Adrenal gland (tissue), 12 donors: ENCODE data around the gene CCDC116. TPM values are rescaled to one million over a fixed set of nuclear protein-coding genes. Genes with fewer than 3 reads are reported as not detected.

ENCODE experiments used
- DNase-seq, 7 donors: peaks; one replicate each; pipeline ENCODE4 v3.0.0-alpha.2; 2019 to 2020
- H3K27ac ChIP-seq, 5 donors: fragments of 200-600 bp; sonication (generic) in 4 of 5; 1 replicate in 3 of 5; 2 replicates in 2 of 5; pipeline versions ENCODE4 v1.5.1 to v1.8.0; 2016 to 2020; ENCODE audit warnings: mild to moderate bottlenecking in 1 of 5
- H3K27me3 ChIP-seq: fragments of 200-600 bp; 2 replicates; pipeline ENCODE4 v1.8.0; 2021
- H3K36me3 ChIP-seq, 2 donors: fragments of 200-600 bp; replicated peaks in 1 of 2; 1 replicate in 1 of 2; 2 replicates in 1 of 2; pipeline versions ENCODE4 v1.5.1 to v1.8.0; 2018 to 2022
- H3K4me1 ChIP-seq, 2 donors: fragments of 200-600 bp; replicated peaks in 1 of 2; 1 replicate in 1 of 2; 2 replicates in 1 of 2; pipeline versions ENCODE4 v1.5.1 to v1.8.0; 2018 to 2021
- H3K4me3 ChIP-seq, 4 donors: fragments of 200-600 bp; sonication (generic) in 3 of 4; one replicate each; pipeline ENCODE4 v1.5.1; 2016 to 2018
- H3K9me3 ChIP-seq, 3 donors: fragments of 200-600 bp; sonication (generic) in 1 of 3; replicated peaks in 1 of 3; 1 replicate in 2 of 3; 2 replicates in 1 of 3; pipeline versions ENCODE4 v1.5.1 to v1.8.0; 2016 to 2021
- CTCF ChIP-seq, 6 experiments: fragments of 450-650 bp in 4 of 6; fragments of 200-600 bp in 2 of 6; sonication (generic) in 1 of 6; IDR thresholded peaks; 1 replicate in 5 of 6; 2 replicates in 1 of 6; pipeline versions ENCODE4 v1.5.1 to v1.8.0; 2016 to 2021; ENCODE audit warnings: antibody characterized with exemption in 6 of 6, mild to moderate bottlenecking in 2 of 6, moderate library complexity in 1 of 6
- POLR2A ChIP-seq, 2 donors: fragments of 450-650 bp; IDR thresholded peaks; one replicate each; pipeline ENCODE4 v1.6.1; 2017; ENCODE audit warnings: antibody characterized with exemption in 2 of 2, mild to moderate bottlenecking in 2 of 2, moderate library complexity in 1 of 2
- WGBS, 4 donors: extraction: QIAGEN DNeasy Blood & Tissue Kit in 2 of 4; methylation state at CpG; one replicate each; pipeline versions ENCODE4 v1.1.5 to v1.1.7; 2013 to 2017; 5-methylcytosine and 5-hydroxymethylcytosine counted together
- intact Hi-C, 2 donors: fragments of 100-400 bp; cut with DNase I; formaldehyde crosslinking; loops; one replicate each; pipeline versions ENCODE4 v1.14.1 to v1.15.0; 2022 to 2023
- polyA plus RNA-seq, 3 donors: library from polyadenylated mRNA; stranded (reverse); fragments of 200-250 nt in 2 of 3; fragments of 350-450 nt in 1 of 3; fragmentation: Illumina TruSeq in 1 of 3; extraction: RNeasy Lipid Tissue Mini Kit (QIAGEN cat#74804) in 1 of 3; gene quantifications; one replicate each; pipeline ENCODE4 v1.2.3, GENCODE V29; 2013 to 2014
- total RNA-seq, 9 donors: library from RNA; depleted of rRNA in 4 of 9; stranded (reverse); fragments of >200 nt in 4 of 9; fragments of 120-200 nt in 1 of 9; fragmentation: NEBNext Ultra II Directional in 1 of 9; extraction: Animal tissue kit (Norgen Biotek cat#: 25700) in 1 of 9; gene quantifications; one replicate each; pipeline versions ENCODE4 v1.1.0 to v1.2.4, GENCODE V29; 2013 to 2023
- donor health status: healthy with polysubstance abuse.
- donor health status: Bipolar disorder and iron deficiency.
- donor health status: DM: yes; HTN: yes; CAD: no.
- donor health status: DM: no; HTN: no; CAD: no.
- donor health status: DM: no; HTN: no; CAD: no.
- donor health status: DM: yes; HTN: yes; CAD: no.

CCDC116 gene
- total and polyA plus RNA-seq, 12 donors = 0.19 to 1.9 (median 0.35) TPM; not detected in 3

GRCh38 chr22:21622011-21622918, 10.3 kb upstream of the CCDC116 start:
- no peak for TF ChIP-seq CTCF (IDR thresholded peaks at IDR 0.05)
- no peak for TF ChIP-seq POLR2A (IDR thresholded peaks at IDR 0.05)
- H3K27ac ChIP-seq = no peak overlapping the region
- DNase-seq = no peak
- H3K36me3 ChIP-seq = peaks cover 0 to 5% of the 10 kb centered on the region in 2 donors
- H3K4me3 ChIP-seq = no peak overlapping the region
- no peaks in the 10 kb centered on the region for H3K9me3 ChIP-seq
- no peaks in the 10 kb centered on the region for H3K27me3 ChIP-seq
- peaks cover 0 to 6% of the 10 kb centered on the region in 2 donors for H3K4me1 ChIP-seq
- intact Hi-C loops = no loop called here
- 62 to 75% (median 66%) methylated on average over 10 to 17 of the region's 17 CpGs for WGBS, 4 donors

- WGBS, 4 donors = 86 to 91% (median 90%) methylated on average over 20 to 23 of the region's 23 CpGs
- DNase-seq = no peak
- intact Hi-C loops = no loop called here
- peaks cover 0 to 6% of the 10 kb centered on the region in 2 donors for H3K4me1 ChIP-seq
- H3K4me3 ChIP-seq = no peak overlapping the region
- H3K27ac ChIP-seq = no peak overlapping the region
- H3K36me3 ChIP-seq = peaks cover 0 to 5% of the 10 kb centered on the region in 2 donors
- no peaks in the 10 kb centered on the region for H3K27me3 ChIP-seq
- H3K9me3 ChIP-seq = no peaks in the 10 kb centered on the region
- TF ChIP-seq POLR2A (IDR thresholded peaks at IDR 0.05) (no peak), CTCF (IDR thresholded peaks at IDR 0.05) (no peak)
These were observed 9.5 kb upstream of the CCDC116 start for GRCh38 chr22:21622919-21623647.

- no peak for TF ChIP-seq CTCF (IDR thresholded peaks at IDR 0.05)
- TF ChIP-seq POLR2A (IDR thresholded peaks at IDR 0.05) = no peak
- Histone ChIP-seq H3K4me3 (no peak overlapping the region), H3K27me3 (no peaks in the 10 kb centered on the region), H3K4me1 (peaks cover 0 to 7% of the 10 kb centered on the region in 2 donors), H3K9me3 (no peaks in the 10 kb centered on the region), H3K36me3 (peaks cover 0 to 5% of the 10 kb centered on the region in 2 donors), H3K27ac (no peak overlapping the region)
- intact Hi-C loops = no loop called here
- no peak for DNase-seq
- WGBS, 4 donors = 88 to 98% (median 92%) methylated on average over 5 to 7 of the region's 7 CpGs
These were observed 9.0 kb upstream of the CCDC116 start for GRCh38 chr22:21623648-21623970.

- no peak for DNase-seq
- WGBS, 4 donors = 63 to 78% (median 66%) methylated on average over 7 to 8 of the region's 8 CpGs
- H3K4me3 ChIP-seq = no peak overlapping the region
- H3K27ac ChIP-seq = no peak overlapping the region
- no peaks in the 10 kb centered on the region for H3K9me3 ChIP-seq
- intact Hi-C loops = no loop called here
- H3K4me1 ChIP-seq = peaks cover 6 to 14% of the 10 kb centered on the region in 2 donors
- H3K36me3 ChIP-seq = peaks cover 0 to 5% of the 10 kb centered on the region in 2 donors
- H3K27me3 ChIP-seq = no peaks in the 10 kb centered on the region
- TF ChIP-seq POLR2A (IDR thresholded peaks at IDR 0.05) = no peak
- peak in 3 of 6 experiments; percentile 4 to 16 (median 7) for TF ChIP-seq CTCF (IDR thresholded peaks at IDR 0.05)
These were observed 8.3 kb upstream of the CCDC116 start for GRCh38 chr22:21624120-21624879.
